K562 (cell line): Measurements from ENCODE around the gene PRSS56. TPM values are rescaled to one million over a fixed set of nuclear protein-coding genes. Genes with fewer than 3 reads are reported as not detected.

Source experiments
- ATAC-seq: fragments of 200-7000 bp; cut with Tn5 transposase; 3 replicates; pipeline ENCODE4 v1.9.1; 2020; ENCODE audit warnings: moderate library complexity
- BruUV-seq: library from RNA; stranded (reverse); fragments of 400-500 nt; replicated peaks from 2 replicates; lab custom pipeline; 2021; lab: Mats Ljungman, UMichigan
- CTCF ChIA-PET: fragments of 300-600 bp; formaldehyde crosslinking; extraction: SDS; loops from one replicate; lab custom pipeline; 2021; ENCODE audit warnings: low intra/inter-chr PET ratio; lab: Yijun Ruan, JAX
- POLR2A ChIA-PET: fragments of 300-600, 350-650 bp; sonication (Branson Sonifier 250); formaldehyde crosslinking; extraction: SDS; loops from one replicate; lab custom pipeline; 2021; ENCODE audit warnings: antibody characterized with exemption, inconsistent platforms; lab: Yijun Ruan, JAX
- DNase-seq, 4 experiments: peaks; one replicate each; pipeline versions ENCODE4 v3.0.0 to v3.0.0-alpha.2; 2011 to 2018; ENCODE audit warnings: low spot score in 3 of 4, mixed read lengths in 3 of 4; ENCODE audit errors: extremely low read depth in 1 of 4
- FAIRE-seq: peaks from 2 replicates; lab custom pipeline; 2011; peaks lifted over from hg19 to GRCh38; lab: Jason Lieb, UNC
- H2AFZ ChIP-seq: 2 replicates; pipeline ENCODE4 v1.6.0; 2011; ENCODE audit warnings: low read depth, low read length, control low read depth, inconsistent platforms
- H3K27ac ChIP-seq: fragments of 200-600 bp; 3 replicates; pipeline ENCODE4 v1.8.0; 2011; ENCODE audit warnings: low read depth, mild to moderate bottlenecking, control low read depth, inconsistent platforms, low read length, moderate library complexity, mixed read lengths; ENCODE audit errors: extremely low read depth
- H3K27me3 ChIP-seq, 2 experiments: fragments of 300-600 bp in 1 of 2; 2 replicates in 1 of 2; 3 replicates in 1 of 2; pipeline versions ENCODE4 v1.6.0 to v1.8.0; 2011; ENCODE audit warnings: inconsistent platforms in 2 of 2, low read length in 2 of 2, mild to moderate bottlenecking in 1 of 2, mixed read lengths in 1 of 2, moderate library complexity in 1 of 2; ENCODE audit not compliant: control insufficient read depth in 2 of 2, insufficient read depth in 2 of 2
- H3K36me3 ChIP-seq: fragments of 300-600 bp; 3 replicates; pipeline ENCODE4 v1.8.0; 2011; ENCODE audit warnings: mild to moderate bottlenecking, low read length, inconsistent platforms; ENCODE audit not compliant: control insufficient read depth, insufficient read depth
- H3K4me1 ChIP-seq, 2 experiments: fragments of 200-600 bp in 1 of 2; replicated peaks in 1 of 2; 2 replicates in 1 of 2; 3 replicates in 1 of 2; pipeline versions ENCODE4 v1.5.1 to v1.8.0; 2011; ENCODE audit warnings: inconsistent platforms in 2 of 2, low read length in 2 of 2, mild to moderate bottlenecking in 1 of 2, mixed read lengths in 1 of 2, moderate library complexity in 1 of 2; ENCODE audit not compliant: control insufficient read depth in 2 of 2, insufficient read depth in 2 of 2
- H3K4me2 ChIP-seq: 2 replicates; pipeline ENCODE4 v1.6.1; 2011; ENCODE audit warnings: low read length, control low read depth, inconsistent platforms, mixed read lengths; ENCODE audit not compliant: insufficient read depth
- H3K4me3 ChIP-seq: fragments of 200-600 bp; sonication (generic), shearing (Covaris generic); 2 replicates; pipeline ENCODE4 v1.5.1; 2016; ENCODE audit warnings: control low read depth, inconsistent platforms
- H3K79me2 ChIP-seq: fragments of 200-600 bp; 3 replicates; pipeline ENCODE4 v1.8.0; 2011; ENCODE audit warnings: low read length, inconsistent platforms; ENCODE audit not compliant: control insufficient read depth, insufficient read depth
- H3K9ac ChIP-seq, 2 experiments: 2 replicates each; pipeline versions ENCODE4 v1.6.0 to v1.6.1; 2011; ENCODE audit warnings: low read depth in 2 of 2, low read length in 2 of 2, control low read depth in 1 of 2, inconsistent platforms in 1 of 2, mild to moderate bottlenecking in 1 of 2, mixed read lengths in 1 of 2; ENCODE audit not compliant: insufficient read depth in 1 of 2
- H3K9me1 ChIP-seq: one replicate; pipeline ENCODE4 v1.6.0; 2011; ENCODE audit warnings: inconsistent platforms, mild to moderate bottlenecking, low read length, moderate library complexity; ENCODE audit not compliant: control insufficient read depth, insufficient read depth
- H3K9me3 ChIP-seq: replicated peaks from 2 replicates; pipeline ENCODE4 v1.5.1; 2011; ENCODE audit warnings: low read depth, low read length, inconsistent platforms; ENCODE audit not compliant: control insufficient read depth, insufficient read depth
- H4K20me1 ChIP-seq: replicated peaks from 2 replicates; pipeline ENCODE4 v1.6.1; 2011; ENCODE audit warnings: low read length, inconsistent platforms, mixed read lengths; ENCODE audit not compliant: control insufficient read depth, insufficient read depth
- MYC ChIP-seq, 2 experiments: fragments of 250-450 bp in 1 of 2; sonication (Bioruptor Pico) in 1 of 2; IDR thresholded peaks; 2 replicates each; pipeline versions ENCODE4 v1.5.1 to v1.6.1; 2012 to 2021; ENCODE audit warnings: low read depth in 2 of 2, borderline replicate concordance in 1 of 2, improper control_type of control experiment in 1 of 2, low read length in 1 of 2, mild to moderate bottlenecking in 1 of 2, moderate library complexity in 1 of 2
- STAT5A ChIP-seq: IDR thresholded peaks from 2 replicates; pipeline ENCODE4 v1.6.1; 2012; ENCODE audit warnings: low read length, inconsistent platforms, borderline replicate concordance
- TOE1 ChIP-seq, 2 experiments: fragments of 450-650 bp in 1 of 2; sonication (generic) in 1 of 2; formaldehyde crosslinking in 1 of 2; IDR thresholded peaks; 2 replicates each; pipeline versions ENCODE4 v1.7.1 to v1.8.0; 2016 to 2022; ENCODE audit warnings: borderline replicate concordance in 2 of 2, mild to moderate bottlenecking in 2 of 2, antibody characterized with exemption in 1 of 2, inconsistent platforms in 1 of 2, low read depth in 1 of 2, missing genetic modification reagents in 1 of 2, moderate library complexity in 1 of 2
- ZFP1 ChIP-seq: fragments of 450-650 bp; formaldehyde crosslinking; IDR thresholded peaks from 2 replicates; pipeline ENCODE4 v1.4.0; 2020; ENCODE audit warnings: mild to moderate bottlenecking, mixed read lengths
- WGBS: fragments of 100-300 bp; shearing (Covaris generic); methylation state at CpG from one replicate; pipeline ENCODE4 v1.1.6; 2016; ENCODE audit warnings: low coverage, mixed read lengths; ENCODE audit not compliant: insufficient coverage; ENCODE audit errors: missing lambda C conversion rate; 5-methylcytosine and 5-hydroxymethylcytosine counted together
- in situ Hi-C: fragments of 300-500 bp; cut with MboI; formaldehyde crosslinking; loops from 4 replicates; pipeline ENCODE4 v1.15.0; 2018; ENCODE audit warnings: inconsistent platforms, mixed read lengths
- intact Hi-C: fragments of 100-400 bp; cut with micrococcal nuclease; formaldehyde crosslinking; loops from 2 replicates; pipeline ENCODE4 v1.14.2; 2022
- polyA plus RNA-seq, 8 experiments: library from polyadenylated mRNA; depleted of rRNA in 4 of 8; stranded (reverse) in 5 of 8; unstranded in 3 of 8; fragments of >200 nt; fragmentation: Nextera tagmentation in 2 of 8; fragmentation: Illumina TruSeq in 1 of 8; extraction: Ambion mirVana in 2 of 8; extraction: Trizol in 1 of 8; gene quantifications; 2 replicates each; pipeline versions ENCODE4 v1.2.1 to v1.2.3, GENCODE V29; 2011 to 2014; ENCODE audit warnings: inconsistent platforms in 1 of 8, missing spikeins in 1 of 8
- total RNA-seq, 7 experiments: library from RNA; depleted of rRNA in 6 of 7; stranded (reverse); fragments of >200 nt in 6 of 7; fragmentation: Illumina TruSeq in 2 of 7; extraction: Trizol in 2 of 7; gene quantifications; 2 replicates each; pipeline versions ENCODE4 v1.2.1 to v1.2.3, GENCODE V29; 2011 to 2021; ENCODE audit warnings: low replicate concordance in 1 of 7

Gene PRSS56
- total and polyA plus RNA-seq, 9 of the 15 experiments (the other 6 are each of a cell fraction or from before 2014, with no cell fraction given), result not detected

- no peak for FAIRE-seq
- DNase-seq, result no peak
- no peak overlapping the region for H2AFZ ChIP-seq
- H3K9me1 ChIP-seq, result no peaks in the 10 kb centered on the region
- POLR2A ChIA-PET, result no interaction called here
- no peak overlapping the region for H3K27ac ChIP-seq
- no peak overlapping the region for H3K4me2 ChIP-seq
- peaks cover 0 to 3% of the 10 kb centered on the region in 2 experiments; a peak in 2 of 5 replicates for H3K4me1 ChIP-seq
- H3K9ac ChIP-seq, result no peak overlapping the region
- no peaks in the 10 kb centered on the region for H4K20me1 ChIP-seq
- H3K4me3 ChIP-seq, result no peak overlapping the region
- H3K9me3 ChIP-seq, result no peaks in the 10 kb centered on the region
- WGBS, result 7% methylated on average over 12 of the region's 17 CpGs
- no peak for TF ChIP-seq STAT5A
- TF ChIP-seq ZFP1 (CRISPR knock-in tag), result no peak
- no peak for TF ChIP-seq TOE1 (IDR thresholded peaks at IDR 0.05; ENCODE audit: borderline replicate concordance)
- TF ChIP-seq TOE1 (CRISPR knock-in tag; IDR thresholded peaks at IDR 0.05; ENCODE audit: borderline replicate concordance, low read depth), result no peak
- no peak for TF ChIP-seq MYC (IDR thresholded peaks at IDR 0.05; ENCODE audit: low read depth, low read length)
- no peak for TF ChIP-seq MYC (CRISPR knock-in tag; IDR thresholded peaks at IDR 0.05; ENCODE audit: borderline replicate concordance, low read depth)
- no peaks in the 10 kb centered on the region for H3K36me3 ChIP-seq
- no peak for ATAC-seq
- CTCF ChIA-PET, result no interaction called here
- intact Hi-C loops (no loop called here), in situ Hi-C loops (no loop called here)
- peaks cover 0 to 33% of the 10 kb centered on the region in 2 experiments; a peak in 2 of 5 replicates for H3K27me3 ChIP-seq
- BruUV-seq, result no TSS peak
- no peaks in the 10 kb centered on the region for H3K79me2 ChIP-seq
Observed at GRCh38 chr2:232529806-232530547, 9.8 kb downstream of the PRSS56 start.
